GM18508 (cell line): ENCODE measurements around the gene PRR5L.

Experiments used
- ATAC-seq: cut with Tn5 transposase; IDR thresholded peaks from one replicate; pipeline ENCODE4 v1.9.1; 2021; ENCODE audit warnings: moderate number of reproducible peaks; ENCODE audit not compliant: insufficient read depth, unreplicated experiment

The PRR5L gene

GRCh38 chr11:36452236-36452940, 156.3 kb downstream of the PRR5L start:
- ATAC-seq, result no peak

DNA sequence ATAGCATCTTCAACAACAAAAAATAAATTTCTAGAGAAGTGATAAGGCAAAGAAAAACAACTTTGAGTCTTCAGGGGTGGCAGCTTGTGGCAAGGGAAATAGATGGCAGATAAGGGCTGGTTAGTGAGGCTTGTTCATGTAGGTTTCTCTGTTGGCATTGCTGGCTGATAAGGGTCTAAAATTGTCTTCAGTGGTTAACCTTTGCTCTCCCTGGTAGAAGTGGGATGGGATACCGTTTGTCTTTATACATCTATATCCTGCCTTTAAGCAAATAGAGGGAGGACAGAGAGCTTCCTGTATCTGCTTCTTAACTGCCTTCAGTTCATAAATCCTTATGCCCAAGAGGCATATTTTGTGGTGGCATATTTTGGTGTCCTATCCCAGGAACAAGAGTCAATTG, 156.9 kb downstream of the PRR5L start:
- no peak for ATAC-seq

- ATAC-seq, result no peak
Measured at GRCh38 chr11:36453678-36454077, 157.6 kb downstream of the PRR5L start.

GRCh38 chr11:36454551-36454940, 158.5 kb downstream of the PRR5L start:
- ATAC-seq, result no peak

DNA sequence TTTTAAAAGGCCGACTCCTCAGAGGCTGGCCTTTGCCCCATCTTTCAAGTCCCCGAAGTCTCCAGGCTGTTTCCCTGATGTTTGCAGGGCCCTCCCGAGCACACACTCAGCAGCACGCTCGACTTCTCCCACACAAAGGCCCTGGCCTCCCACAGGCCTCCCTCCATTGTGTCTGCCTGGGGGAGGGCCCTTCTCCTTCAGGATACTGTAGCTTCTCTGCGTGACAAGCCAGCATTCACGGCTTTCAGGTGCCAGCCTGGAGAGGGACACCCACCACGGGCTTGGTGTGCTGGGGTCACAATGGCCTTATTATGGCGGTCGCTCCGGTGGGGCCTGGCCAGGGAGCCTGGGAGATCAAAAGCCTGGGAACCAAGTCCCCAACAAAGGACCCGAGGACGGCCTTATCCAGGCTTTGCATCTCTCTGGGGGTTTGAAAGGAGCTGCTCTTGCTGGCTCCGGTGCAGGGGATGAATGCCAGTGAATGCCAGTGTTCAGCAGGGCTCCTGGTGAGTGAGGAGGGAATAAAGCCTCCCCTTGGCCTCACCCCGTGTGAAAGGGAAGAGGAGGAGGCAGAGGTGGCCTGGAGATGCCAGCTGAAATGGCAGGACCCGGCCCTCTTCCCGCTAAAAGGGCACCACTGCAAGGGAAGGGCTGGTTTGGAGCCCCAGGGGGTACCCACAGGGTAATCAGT, 159.0 kb downstream of the PRR5L start:
- no peak for ATAC-seq

DNA sequence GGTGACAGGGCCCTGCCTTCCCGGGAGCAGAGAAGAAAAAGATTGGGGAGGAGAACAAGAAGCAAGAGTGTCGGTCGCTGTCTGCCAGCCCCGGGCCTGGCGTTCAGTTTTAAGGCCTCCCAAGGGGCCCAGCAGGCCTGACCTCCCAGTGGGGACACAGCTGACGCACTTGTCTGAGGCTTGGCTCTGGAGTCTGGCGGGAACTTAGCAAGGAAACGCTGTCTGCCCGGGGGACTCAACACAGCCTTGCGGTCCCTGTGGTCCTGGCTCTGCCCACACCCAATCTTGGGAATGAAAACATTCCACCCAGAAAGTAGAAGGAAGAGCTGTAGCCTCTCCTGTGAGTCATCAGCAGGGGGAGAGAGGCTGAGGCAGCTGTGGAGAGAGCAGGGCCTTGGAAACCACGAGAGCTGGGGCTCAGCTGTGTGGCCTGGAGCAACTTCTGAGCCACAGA, 159.6 kb downstream of the PRR5L start:
- no peak for ATAC-seq

- ATAC-seq, result no peak
Measured at GRCh38 chr11:36456156-36456555, 160.1 kb downstream of the PRR5L start.

- no peak for ATAC-seq
Measured at GRCh38 chr11:36458129-36458915, 162.2 kb downstream of the PRR5L start.

DNA sequence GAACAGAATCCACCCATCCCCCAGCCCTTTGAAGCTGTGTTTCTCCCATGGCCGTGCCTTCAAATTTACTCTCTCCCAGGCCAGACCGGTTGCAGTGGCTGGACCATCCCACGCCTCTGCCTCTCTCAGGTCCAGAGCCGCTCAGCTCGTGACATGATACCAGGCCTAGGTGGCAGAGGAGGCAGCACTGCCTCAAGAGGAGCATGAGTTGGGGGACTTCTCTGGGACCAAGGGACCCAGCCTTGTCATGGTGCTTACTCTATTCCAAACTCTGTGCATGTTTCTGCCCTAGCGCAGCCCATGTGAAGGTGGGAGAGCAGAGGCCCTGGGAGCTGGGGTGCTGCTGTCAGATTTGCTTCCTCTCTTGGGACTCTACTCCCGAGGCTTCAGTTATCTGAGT, 163.0 kb downstream of the PRR5L start:
- ATAC-seq, result no peak

DNA sequence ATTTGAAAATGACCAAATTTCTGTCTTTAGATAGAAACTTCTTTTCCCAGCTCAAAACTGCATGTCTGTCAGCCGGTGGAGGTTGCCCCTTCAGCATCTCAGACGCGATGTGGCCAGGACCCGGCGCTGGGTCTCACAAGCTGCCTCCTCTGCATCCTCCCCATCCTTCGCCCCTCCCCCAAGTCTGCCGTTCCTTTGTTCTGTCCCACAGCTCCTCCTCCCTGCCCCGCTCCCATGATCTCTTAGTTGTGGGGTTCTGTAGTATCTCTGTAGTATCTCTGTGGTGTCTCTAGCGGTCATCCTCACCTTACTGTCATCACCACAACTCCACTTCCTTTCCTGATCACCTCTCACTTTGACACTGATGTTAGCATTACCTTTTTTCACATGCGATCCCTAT, 164.1 kb downstream of the PRR5L start:
- ATAC-seq, result no peak

GRCh38 chr11:36462321-36462720, 166.2 kb downstream of the PRR5L start:
- no peak for ATAC-seq

- no peak for ATAC-seq
Measured at GRCh38 chr11:36463781-36464180, 167.7 kb downstream of the PRR5L start.

DNA sequence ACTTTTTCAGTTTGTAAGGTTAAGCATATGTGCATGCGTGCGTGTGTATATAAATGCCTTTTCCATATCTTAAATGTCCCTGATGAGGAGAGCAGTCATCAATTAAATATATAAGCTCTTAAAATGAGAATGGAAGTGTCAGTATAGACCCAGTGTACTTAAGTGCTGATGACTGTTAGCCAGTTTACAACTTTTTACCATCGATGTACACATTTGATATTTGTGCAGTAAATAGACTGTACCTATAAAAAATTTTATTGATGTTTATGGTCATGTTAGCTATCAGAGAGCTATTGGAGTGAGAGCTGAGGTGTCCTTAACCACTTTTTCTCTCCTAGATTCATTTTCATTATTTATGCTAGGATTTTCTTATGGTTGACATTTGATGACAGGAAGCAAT, 168.6 kb downstream of the PRR5L start:
- ATAC-seq, result no peak

DNA sequence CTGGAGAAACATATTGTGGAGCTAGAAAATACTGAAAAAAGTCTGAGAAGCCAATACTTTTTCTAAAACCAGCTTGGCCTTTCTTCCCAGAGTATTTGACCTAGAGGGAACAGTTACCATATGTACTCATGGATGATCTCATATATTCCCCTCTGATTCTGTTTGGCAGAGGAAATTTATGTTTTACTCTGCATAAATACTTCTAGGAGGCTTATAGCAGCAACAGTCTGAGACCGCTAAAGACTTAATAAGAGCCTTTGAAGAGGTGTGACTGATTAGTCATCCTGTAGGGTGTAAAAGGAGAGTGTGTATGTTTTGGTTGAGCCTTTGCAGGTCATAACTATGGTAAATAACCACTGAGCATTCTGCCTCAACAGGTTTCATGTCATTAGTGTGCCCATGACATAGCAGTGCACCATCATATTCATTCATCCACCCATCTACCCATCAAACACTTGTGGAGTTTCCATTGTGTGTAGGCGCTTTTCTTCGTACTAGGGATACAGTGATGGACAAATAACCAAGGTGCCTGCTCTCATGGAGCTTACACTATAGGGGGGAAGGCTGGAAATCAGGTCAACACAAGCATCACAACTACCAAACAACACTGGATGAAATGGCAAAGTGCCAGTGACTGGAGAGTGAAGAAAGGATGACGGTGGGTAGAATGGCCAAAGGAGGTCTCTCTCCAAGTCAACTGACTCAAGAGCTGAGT, 169.5 kb downstream of the PRR5L start:
- ATAC-seq, result no peak

GRCh38 chr11:36467012-36467411, 170.9 kb downstream of the PRR5L start:
- ATAC-seq, result no peak

DNA sequence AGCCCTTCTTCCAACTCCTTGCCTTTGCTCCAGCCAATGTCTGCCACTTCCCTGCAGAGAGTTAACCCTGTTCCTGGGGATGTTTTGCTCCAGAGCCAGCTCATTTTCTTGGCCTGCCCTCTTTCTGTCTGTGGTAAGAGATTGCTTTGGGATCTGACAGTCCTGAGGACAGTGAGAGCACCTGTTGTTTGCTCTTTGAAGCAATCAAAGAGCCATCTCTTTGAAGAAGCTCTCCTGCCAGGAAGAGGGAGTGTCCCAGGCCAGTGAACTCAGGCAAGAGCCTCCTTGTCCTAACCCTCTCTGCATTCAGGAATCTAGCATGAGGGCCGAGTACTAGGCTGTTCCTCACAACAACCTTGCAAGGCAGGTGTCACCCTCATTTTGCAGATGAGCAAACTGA, 171.8 kb downstream of the PRR5L start:
- ATAC-seq, result no peak

DNA sequence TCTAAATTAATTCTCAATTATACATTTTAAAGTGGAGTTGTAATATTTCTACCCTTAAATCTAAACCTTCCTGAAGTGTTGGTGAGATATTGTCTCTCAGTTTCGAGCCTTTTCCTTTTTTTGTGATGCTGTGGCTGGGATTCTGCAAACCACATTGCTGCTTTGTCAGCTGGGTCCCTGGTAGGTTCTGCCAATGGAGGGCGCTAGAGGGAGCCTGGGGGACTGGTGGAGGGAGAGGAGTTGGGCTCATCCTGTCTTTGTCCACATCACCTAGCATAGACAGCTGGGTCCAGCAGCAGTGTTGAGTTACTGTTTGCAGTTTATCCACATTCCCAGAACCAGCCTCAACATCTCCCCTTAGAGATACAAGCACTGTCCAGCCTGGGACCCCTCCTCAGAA, 173.0 kb downstream of the PRR5L start:
- ATAC-seq, result no peak

- no peak for ATAC-seq
Measured at GRCh38 chr11:36469881-36470802, 174.1 kb downstream of the PRR5L start.

DNA sequence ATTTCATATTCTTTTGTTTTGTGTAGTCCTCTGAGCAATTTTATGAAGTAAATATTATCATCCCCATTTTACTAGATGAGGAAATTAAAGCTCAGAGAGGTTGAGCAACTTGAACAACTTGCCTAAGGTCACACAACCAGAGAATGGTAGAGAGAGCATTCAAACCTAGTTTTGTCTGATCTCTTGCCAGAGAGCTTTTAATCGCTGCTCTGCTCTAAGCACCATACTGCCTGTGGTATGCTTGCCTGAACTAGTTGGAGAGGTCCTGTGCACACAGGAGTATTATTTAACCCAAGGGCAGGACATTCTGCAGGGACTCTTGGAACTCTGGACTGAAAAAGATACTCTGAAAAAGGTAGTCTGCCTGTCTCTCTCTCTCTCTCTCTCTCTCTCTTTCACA, 175.5 kb downstream of the PRR5L start:
- no peak for ATAC-seq

DNA sequence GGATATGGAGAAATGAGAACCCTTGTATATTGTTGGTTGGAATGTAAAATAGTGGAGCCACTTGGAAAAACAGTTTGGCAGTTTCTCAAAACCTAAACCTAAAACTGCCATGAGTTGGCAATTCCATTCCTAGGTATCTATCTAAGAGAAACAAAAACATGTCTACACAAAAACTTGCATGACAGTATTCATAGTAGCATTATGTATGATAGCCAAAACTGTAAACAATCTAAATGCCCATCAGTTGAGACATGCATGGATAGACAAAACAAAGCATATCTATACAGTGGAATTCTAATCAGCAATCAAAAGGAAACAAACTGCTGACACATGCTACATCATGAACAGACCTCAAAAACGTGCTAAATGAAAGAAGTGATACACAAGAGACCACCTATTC, 179.1 kb downstream of the PRR5L start:
- no peak for ATAC-seq
